Activated naive CD4-positive, alpha-beta T cell treated with anti-CD3 and anti-CD28 coated beads for 36 hours (primary cell): Measurements from ENCODE around the gene SNAI3. TPM values are rescaled to one million over a fixed set of nuclear protein-coding genes. Genes with fewer than 3 reads are reported as not detected.

Experiments used
- CTCF ChIA-PET: fragments of 350-600 bp; sonication (Branson Sonifier 250); formaldehyde crosslinking; loops from one replicate; lab custom pipeline; 2021; ENCODE audit warnings: antibody characterized with exemption; lab: Charles Lee
- DNase-seq: peaks from one replicate; pipeline ENCODE4 v3.0.0-alpha.2; 2020
- H3K27ac Mint-ChIP-seq: one replicate; pipeline ENCODE4 v1.8.0; 2021; ENCODE audit warnings: mild to moderate bottlenecking, mixed read lengths
- H3K27me3 Mint-ChIP-seq: one replicate; pipeline ENCODE4 v1.8.0; 2021; ENCODE audit warnings: low read depth, mixed read lengths
- H3K36me3 Mint-ChIP-seq: one replicate; pipeline ENCODE4 v1.8.0; 2021; ENCODE audit warnings: low read depth, mixed read lengths
- H3K4me1 Mint-ChIP-seq: one replicate; pipeline ENCODE4 v1.8.0; 2021; ENCODE audit warnings: low read depth, mixed read lengths
- H3K4me3 Mint-ChIP-seq: one replicate; pipeline ENCODE4 v1.8.0; 2021; ENCODE audit warnings: mild to moderate bottlenecking, moderate library complexity, mixed read lengths
- H3K9me3 Mint-ChIP-seq: one replicate; pipeline ENCODE4 v1.8.0; 2021; ENCODE audit warnings: mixed read lengths
- intact Hi-C: fragments of 100-400 bp; cut with micrococcal nuclease; formaldehyde crosslinking; loops from one replicate; pipeline ENCODE4 v1.15.1; 2023
- total RNA-seq, 2 experiments: library from RNA; stranded (reverse); gene quantifications; one replicate each; pipeline ENCODE4 v1.2.3, GENCODE V29; 2021

The SNAI3 gene
- total RNA-seq, 2 experiments from 2014 or later: 2.9 to 3.0 TPM

- no peaks in the 10 kb centered on the region for H3K27me3 Mint-ChIP-seq
- H3K27ac Mint-ChIP-seq: no peak overlapping the region
- intact Hi-C loops: no loop called here
- H3K9me3 Mint-ChIP-seq: no peaks in the 10 kb centered on the region
- CTCF ChIA-PET: interaction anchor here (1.2 kb wide), 1 partner anchor 15 kb away, joined by 4 read pairs; no protein-coding TSS in a partner anchor
- no peak overlapping the region for H3K4me3 Mint-ChIP-seq
- peaks cover 2% of the 10 kb centered on the region for H3K36me3 Mint-ChIP-seq
- no peak for DNase-seq
- peaks cover 4% of the 10 kb centered on the region for H3K4me1 Mint-ChIP-seq
These were observed 18.8 kb downstream of the SNAI3 start for GRCh38 chr16:88667461-88667860.

GRCh38 chr16:88665570-88665969 is 20.7 kb downstream of the SNAI3 start:
- no peak for DNase-seq
- CTCF ChIA-PET: interaction anchor here (0.8 to 1.1 kb wide), 2 partner anchors 10 to 15 kb away, joined by 3 read pairs; partner anchors contain the start of gene CYBA
- no peak overlapping the region for H3K27ac Mint-ChIP-seq
- peaks cover 13% of the 10 kb centered on the region for H3K4me1 Mint-ChIP-seq
- intact Hi-C loops: no loop called here
- H3K4me3 Mint-ChIP-seq: no peak overlapping the region
- H3K27me3 Mint-ChIP-seq: no peaks in the 10 kb centered on the region
- peaks cover 2% of the 10 kb centered on the region for H3K36me3 Mint-ChIP-seq
- H3K9me3 Mint-ChIP-seq: no peaks in the 10 kb centered on the region

- Mint-ChIP-seq H3K4me1 (peaks cover 13% of the 10 kb centered on the region), H3K9me3 (no peaks in the 10 kb centered on the region), H3K4me3 (peak overlapping the region; percentile 8), H3K36me3 (peaks cover 2% of the 10 kb centered on the region), H3K27ac (no peak overlapping the region), H3K27me3 (no peaks in the 10 kb centered on the region)
- no peak for DNase-seq
- CTCF ChIA-PET: interaction anchor here (1.1 kb wide), 1 partner anchor 10 kb away, joined by 3 read pairs; no protein-coding TSS in a partner anchor
- intact Hi-C loops: no loop called here
These were observed 21.2 kb downstream of the SNAI3 start for GRCh38 chr16:88665148-88665547.

- intact Hi-C loops: loop anchor here (1.0 kb wide), 6 partner anchors 12 to 93 kb away; partner anchors contain the start of genes CTU2, CYBA, RNF166 and SNAI3
- Mint-ChIP-seq H3K4me1 (peaks cover 13% of the 10 kb centered on the region), H3K27ac (peak within 1 kb of the TSS; percentile 86), H3K27me3 (no peaks in the 10 kb centered on the region), H3K9me3 (no peaks in the 10 kb centered on the region), H3K36me3 (peaks cover 2% of the 10 kb centered on the region), H3K4me3 (peak within 1 kb of the TSS; percentile 90)
- CTCF ChIA-PET: no interaction called here
- peak; percentile 97 for DNase-seq
These were observed 23.3 kb downstream of the SNAI3 start, which contains the start of gene MVD for GRCh38 chr16:88662843-88663606. Gene MVD, minus strand, starts transcription at chr16:88663091. Its CDS starts 11 bp downstream, at chr16:88663080.

GRCh38 chr16:88662222-88662842 is 24.0 kb downstream of the SNAI3 start:
- intact Hi-C loops: no loop called here
- peak; percentile 44 for DNase-seq
- Mint-ChIP-seq H3K27me3 (no peaks in the 10 kb centered on the region), H3K4me3 (peak overlapping the region; percentile 90), H3K36me3 (peaks cover 2% of the 10 kb centered on the region), H3K4me1 (peaks cover 13% of the 10 kb centered on the region), H3K9me3 (no peaks in the 10 kb centered on the region), H3K27ac (peak overlapping the region; percentile 79)
- CTCF ChIA-PET: no interaction called here

- intact Hi-C loops: no loop called here
- H3K4me3 Mint-ChIP-seq: peak overlapping the region; percentile 27
- no peak for DNase-seq
- H3K27me3 Mint-ChIP-seq: no peaks in the 10 kb centered on the region
- H3K36me3 Mint-ChIP-seq: peaks cover 2% of the 10 kb centered on the region
- H3K27ac Mint-ChIP-seq: no peak overlapping the region
- H3K4me1 Mint-ChIP-seq: peaks cover 13% of the 10 kb centered on the region
- CTCF ChIA-PET: no interaction called here
- no peaks in the 10 kb centered on the region for H3K9me3 Mint-ChIP-seq
These were observed 24.8 kb downstream of the SNAI3 start for GRCh38 chr16:88661468-88661867.

- Mint-ChIP-seq H3K9me3 (no peaks in the 10 kb centered on the region), H3K27ac (no peak overlapping the region), H3K27me3 (no peaks in the 10 kb centered on the region), H3K4me3 (no peak overlapping the region), H3K4me1 (peaks cover 13% of the 10 kb centered on the region), H3K36me3 (peaks cover 7% of the 10 kb centered on the region)
- CTCF ChIA-PET: no interaction called here
- intact Hi-C loops: no loop called here
- no peak for DNase-seq
These were observed 27.1 kb downstream of the SNAI3 start for GRCh38 chr16:88659160-88659559.

- H3K27me3 Mint-ChIP-seq: no peaks in the 10 kb centered on the region
- CTCF ChIA-PET: no interaction called here
- H3K4me3 Mint-ChIP-seq: no peak overlapping the region
These were observed 27.6 kb downstream of the SNAI3 start for GRCh38 chr16:88658714-88659113.

GRCh38 chr16:88657371-88657770 is 28.9 kb downstream of the SNAI3 start:
- no peak overlapping the region for H3K27ac Mint-ChIP-seq
- H3K4me1 Mint-ChIP-seq: peaks cover 10% of the 10 kb centered on the region
- CTCF ChIA-PET: no interaction called here
- H3K27me3 Mint-ChIP-seq: no peaks in the 10 kb centered on the region
- H3K4me3 Mint-ChIP-seq: no peak overlapping the region
- H3K36me3 Mint-ChIP-seq: peaks cover 7% of the 10 kb centered on the region
- intact Hi-C loops: no loop called here
- H3K9me3 Mint-ChIP-seq: no peaks in the 10 kb centered on the region
- DNase-seq: no peak

More at GRCh38 chr16:88658714-88659113, 27.6 kb downstream of the SNAI3 start:
- Mint-ChIP-seq H3K9me3 (no peaks in the 10 kb centered on the region), H3K4me1 (peaks cover 10% of the 10 kb centered on the region), H3K36me3 (peaks cover 7% of the 10 kb centered on the region), H3K27ac (no peak overlapping the region)
- intact Hi-C loops: no loop called here
- no peak for DNase-seq

GRCh38 chr16:88656291-88656980 is 29.9 kb downstream of the SNAI3 start:
- CTCF ChIA-PET: no interaction called here
- Mint-ChIP-seq H3K4me1 (peaks cover 12% of the 10 kb centered on the region), H3K9me3 (no peaks in the 10 kb centered on the region), H3K27ac (no peak overlapping the region), H3K36me3 (peaks cover 7% of the 10 kb centered on the region), H3K4me3 (no peak overlapping the region), H3K27me3 (no peaks in the 10 kb centered on the region)
- DNase-seq: no peak
- intact Hi-C loops: no loop called here

- CTCF ChIA-PET: no interaction called here
- Mint-ChIP-seq H3K27ac (no peak overlapping the region), H3K4me1 (peaks cover 8% of the 10 kb centered on the region), H3K36me3 (peaks cover 7% of the 10 kb centered on the region), H3K9me3 (no peaks in the 10 kb centered on the region), H3K4me3 (no peak overlapping the region), H3K27me3 (no peaks in the 10 kb centered on the region)
- intact Hi-C loops: no loop called here
- DNase-seq: no peak
These were observed 30.5 kb downstream of the SNAI3 start for GRCh38 chr16:88655733-88656281.
